8988T (cell line): Measurements from ENCODE around the gene MSI2.

ENCODE experiments used
- DNase-seq: peaks from one replicate; pipeline ENCODE4 v3.0.0; 2011

The MSI2 gene

GRCh38 chr17:57533684-57534305 lies 277.5 kb downstream of the MSI2 start:
- no peak for DNase-seq

- DNase-seq, result no peak
These were observed 278.5 kb downstream of the MSI2 start for GRCh38 chr17:57534863-57535248.

- DNase-seq, result no peak
These were observed 279.1 kb downstream of the MSI2 start for GRCh38 chr17:57535249-57535966.

GRCh38 chr17:57536289-57536688 lies 280.0 kb downstream of the MSI2 start:
- no peak for DNase-seq

GRCh38 chr17:57536789-57537523 lies 280.6 kb downstream of the MSI2 start:
- DNase-seq, result no peak

- DNase-seq, result no peak
These were observed 281.4 kb downstream of the MSI2 start for GRCh38 chr17:57537524-57538410.

GRCh38 chr17:57538736-57539456 lies 282.6 kb downstream of the MSI2 start:
- DNase-seq, result no peak

GRCh38 chr17:57539529-57540301 lies 283.4 kb downstream of the MSI2 start:
- no peak for DNase-seq

- DNase-seq, result no peak
These were observed 284.3 kb downstream of the MSI2 start for GRCh38 chr17:57540596-57540995.

GRCh38 chr17:57541049-57541448 lies 284.7 kb downstream of the MSI2 start:
- DNase-seq, result no peak

GRCh38 chr17:57541472-57542394 lies 285.4 kb downstream of the MSI2 start:
- no peak for DNase-seq

- no peak for DNase-seq
These were observed 286.2 kb downstream of the MSI2 start for GRCh38 chr17:57542510-57542909.

GRCh38 chr17:57543230-57543629 lies 286.9 kb downstream of the MSI2 start:
- DNase-seq, result no peak

GRCh38 chr17:57544401-57544800 lies 288.1 kb downstream of the MSI2 start:
- DNase-seq, result no peak

GRCh38 chr17:57544834-57545463 lies 288.6 kb downstream of the MSI2 start:
- DNase-seq, result no peak

- DNase-seq, result no peak
These were observed 289.5 kb downstream of the MSI2 start for GRCh38 chr17:57545731-57546342.

- DNase-seq, result no peak
These were observed 292.4 kb downstream of the MSI2 start for GRCh38 chr17:57548421-57549410.

GRCh38 chr17:57549468-57549867 lies 293.1 kb downstream of the MSI2 start:
- DNase-seq, result no peak
